HEK293 (cell line): ENCODE measurements around the gene ZEB2.

ENCODE experiments used
- EGR2 ChIP-seq: fragments of 450-650 bp; formaldehyde crosslinking; IDR thresholded peaks from 2 replicates; pipeline ENCODE4 v1.5.1; 2016; ENCODE audit warnings: low read depth, missing biosample characterization, missing genetic modification characterization
- GLIS1 ChIP-seq: fragments of 450-650 bp; formaldehyde crosslinking; IDR thresholded peaks from 2 replicates; pipeline ENCODE4 v1.5.1; 2016; ENCODE audit warnings: missing biosample characterization, missing genetic modification characterization
- KLF1 ChIP-seq: fragments of 450-650 bp; formaldehyde crosslinking; IDR thresholded peaks from 2 replicates; pipeline ENCODE4 v1.5.1; 2016; ENCODE audit warnings: missing biosample characterization, missing genetic modification characterization
- MYNN ChIP-seq: fragments of 450-650 bp; formaldehyde crosslinking; IDR thresholded peaks from 2 replicates; pipeline ENCODE4 v1.5.1; 2016; ENCODE audit warnings: missing biosample characterization, missing genetic modification characterization, borderline replicate concordance
- OSR2 ChIP-seq: fragments of 450-650 bp; formaldehyde crosslinking; IDR thresholded peaks from 2 replicates; pipeline ENCODE4 v1.5.1; 2016; ENCODE audit warnings: missing biosample characterization, missing genetic modification characterization
- PATZ1 ChIP-seq: fragments of 450-650 bp; formaldehyde crosslinking; IDR thresholded peaks from 2 replicates; pipeline ENCODE4 v1.5.1; 2016; ENCODE audit warnings: missing biosample characterization, missing genetic modification characterization
- PRDM10 ChIP-seq: fragments of 450-650 bp; formaldehyde crosslinking; IDR thresholded peaks from 2 replicates; pipeline ENCODE4 v1.5.1; 2016; ENCODE audit warnings: missing biosample characterization, missing genetic modification characterization
- SCRT1 ChIP-seq: fragments of 450-650 bp; formaldehyde crosslinking; IDR thresholded peaks from 2 replicates; pipeline ENCODE4 v1.5.1; 2016; ENCODE audit warnings: missing biosample characterization, missing genetic modification characterization, borderline replicate concordance
- SP7 ChIP-seq: fragments of 450-650 bp; formaldehyde crosslinking; IDR thresholded peaks from 2 replicates; pipeline ENCODE4 v1.5.1; 2016; ENCODE audit warnings: missing biosample characterization, missing genetic modification characterization
- TCF7L2 ChIP-seq: IDR thresholded peaks from 2 replicates; pipeline ENCODE4 v1.6.1; 2011; ENCODE audit warnings: low read depth, mild to moderate bottlenecking, inconsistent platforms, low read length, moderate library complexity, borderline replicate concordance
- TRIM28 ChIP-seq: IDR thresholded peaks from 2 replicates; pipeline ENCODE4 v1.6.1; 2011; ENCODE audit warnings: low read length, control low read depth, borderline replicate concordance
- ZBTB17 ChIP-seq: fragments of 450-650 bp; formaldehyde crosslinking; IDR thresholded peaks from 2 replicates; pipeline ENCODE4 v1.5.1; 2016; ENCODE audit warnings: missing biosample characterization, missing genetic modification characterization
- ZBTB21 ChIP-seq: fragments of 450-650 bp; formaldehyde crosslinking; IDR thresholded peaks from 2 replicates; pipeline ENCODE4 v1.5.1; 2017; ENCODE audit warnings: missing biosample characterization, missing genetic modification characterization
- ZBTB48 ChIP-seq: fragments of 450-650 bp; formaldehyde crosslinking; IDR thresholded peaks from 2 replicates; pipeline ENCODE4 v1.5.1; 2016; ENCODE audit warnings: missing biosample characterization, missing genetic modification characterization
- ZBTB8A ChIP-seq: fragments of 450-650 bp; formaldehyde crosslinking; IDR thresholded peaks from 2 replicates; pipeline ENCODE4 v1.5.1; 2016; ENCODE audit warnings: missing biosample characterization, missing genetic modification characterization
- ZIC2 ChIP-seq: fragments of 450-650 bp; formaldehyde crosslinking; IDR thresholded peaks from 2 replicates; pipeline ENCODE4 v1.5.1; 2016; ENCODE audit warnings: missing biosample characterization, missing genetic modification characterization
- ZNF133 ChIP-seq: fragments of 450-650 bp; formaldehyde crosslinking; IDR thresholded peaks from 2 replicates; pipeline ENCODE4 v1.5.1; 2016; ENCODE audit warnings: missing biosample characterization, missing genetic modification characterization
- ZNF16 ChIP-seq: fragments of 450-650 bp; formaldehyde crosslinking; IDR thresholded peaks from 2 replicates; pipeline ENCODE4 v1.5.1; 2016; ENCODE audit warnings: low read depth, missing biosample characterization, missing genetic modification characterization
- ZNF2 ChIP-seq: fragments of 450-650 bp; formaldehyde crosslinking; IDR thresholded peaks from 2 replicates; pipeline ENCODE4 v1.5.1; 2016; ENCODE audit warnings: missing biosample characterization, missing genetic modification characterization
- ZNF341 ChIP-seq: fragments of 450-650 bp; formaldehyde crosslinking; IDR thresholded peaks from 2 replicates; pipeline ENCODE4; 2016; ENCODE audit warnings: low read depth, missing biosample characterization, missing genetic modification characterization
- ZNF404 ChIP-seq: fragments of 450-650 bp; formaldehyde crosslinking; IDR thresholded peaks from 2 replicates; pipeline ENCODE4 v1.5.1; 2017; ENCODE audit warnings: missing biosample characterization, missing genetic modification characterization
- ZNF501 ChIP-seq: fragments of 450-650 bp; formaldehyde crosslinking; IDR thresholded peaks from 2 replicates; pipeline ENCODE4 v1.5.1; 2016; ENCODE audit warnings: missing biosample characterization, missing genetic modification characterization
- ZNF610 ChIP-seq: fragments of 450-650 bp; formaldehyde crosslinking; IDR thresholded peaks from 2 replicates; pipeline ENCODE4 v1.5.1; 2016; ENCODE audit warnings: missing biosample characterization, missing genetic modification characterization, borderline replicate concordance
- TF ChIP-seq, protein P1 (sequence below): fragments of 450-650 bp; formaldehyde crosslinking; IDR thresholded peaks from 2 replicates; pipeline ENCODE4 v1.5.1; 2016; ENCODE audit warnings: missing biosample characterization, missing genetic modification characterization
- TF ChIP-seq, protein P2 (sequence below): fragments of 450-650 bp; formaldehyde crosslinking; optimal IDR thresholded peaks from 2 replicates; pipeline ENCODE3; 2016; ENCODE audit warnings: missing biosample characterization, mild to moderate bottlenecking, missing genetic modification characterization
- TF ChIP-seq, protein P3 (sequence below): fragments of 450-650 bp; formaldehyde crosslinking; IDR thresholded peaks from 2 replicates; pipeline ENCODE4 v1.5.1; 2016; ENCODE audit warnings: missing biosample characterization, missing genetic modification characterization
- TF ChIP-seq, protein P4 (sequence below): fragments of 450-650 bp; formaldehyde crosslinking; IDR thresholded peaks from 2 replicates; pipeline ENCODE4 v1.5.1; 2017; ENCODE audit warnings: missing biosample characterization, missing genetic modification characterization

The ZEB2 gene

GRCh38 chr2:144519934-144520731 lies at the start of gene ZEB2 (continued):
- TF ChIP-seq ZBTB8A (tag by site-specific recombination) (peak; percentile 54), TRIM28 (peak; percentile 80; the same call in 1 of the 2 replicates), SP7 (peak; percentile 65), ZNF2 (tag by site-specific recombination) (peak; percentile 78), ZNF133 (tag by site-specific recombination) (no peak), ZBTB21 (tag by site-specific recombination) (peak; percentile 31; the same call in 1 of the 2 replicates), ZNF404 (tag by site-specific recombination) (no peak), ZNF341 (peak; percentile 87), GLIS1 (tag by site-specific recombination) (peak; percentile 38; the same call in 1 of the 2 replicates), ZNF16 (tag by site-specific recombination) (no peak), MYNN (tag by site-specific recombination) (no peak), ZBTB48 (peak; percentile 91), ZBTB17 (tag by site-specific recombination) (peak; percentile 95), EGR2 (0 out of 2 replicates have a peak, but pooled peaks have one; percentile 34), PATZ1 (tag by site-specific recombination) (peak; percentile 63; the same call in 1 of the 2 replicates), TCF7L2 (peak; percentile 61), PRDM10 (peak; percentile 9; the same call in 1 of the 2 replicates), KLF1 (tag by site-specific recombination) (0 out of 2 replicates have a peak, but pooled peaks have one; percentile 28), SCRT1 (tag by site-specific recombination) (no peak), ZNF610 (peak; percentile 13; the same call in 1 of the 2 replicates), ZNF501 (tag by site-specific recombination) (peak; percentile 71), OSR2 (tag by site-specific recombination) (no peak), ZIC2 (tag by site-specific recombination) (0 out of 2 replicates have a peak, but pooled peaks have one; percentile 8)
- TF ChIP-seq, protein P1, sequence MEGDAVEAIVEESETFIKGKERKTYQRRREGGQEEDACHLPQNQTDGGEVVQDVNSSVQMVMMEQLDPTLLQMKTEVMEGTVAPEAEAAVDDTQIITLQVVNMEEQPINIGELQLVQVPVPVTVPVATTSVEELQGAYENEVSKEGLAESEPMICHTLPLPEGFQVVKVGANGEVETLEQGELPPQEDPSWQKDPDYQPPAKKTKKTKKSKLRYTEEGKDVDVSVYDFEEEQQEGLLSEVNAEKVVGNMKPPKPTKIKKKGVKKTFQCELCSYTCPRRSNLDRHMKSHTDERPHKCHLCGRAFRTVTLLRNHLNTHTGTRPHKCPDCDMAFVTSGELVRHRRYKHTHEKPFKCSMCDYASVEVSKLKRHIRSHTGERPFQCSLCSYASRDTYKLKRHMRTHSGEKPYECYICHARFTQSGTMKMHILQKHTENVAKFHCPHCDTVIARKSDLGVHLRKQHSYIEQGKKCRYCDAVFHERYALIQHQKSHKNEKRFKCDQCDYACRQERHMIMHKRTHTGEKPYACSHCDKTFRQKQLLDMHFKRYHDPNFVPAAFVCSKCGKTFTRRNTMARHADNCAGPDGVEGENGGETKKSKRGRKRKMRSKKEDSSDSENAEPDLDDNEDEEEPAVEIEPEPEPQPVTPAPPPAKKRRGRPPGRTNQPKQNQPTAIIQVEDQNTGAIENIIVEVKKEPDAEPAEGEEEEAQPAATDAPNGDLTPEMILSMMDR (tag by site-specific recombination), result peak; percentile 89
- TF ChIP-seq, protein P2, sequence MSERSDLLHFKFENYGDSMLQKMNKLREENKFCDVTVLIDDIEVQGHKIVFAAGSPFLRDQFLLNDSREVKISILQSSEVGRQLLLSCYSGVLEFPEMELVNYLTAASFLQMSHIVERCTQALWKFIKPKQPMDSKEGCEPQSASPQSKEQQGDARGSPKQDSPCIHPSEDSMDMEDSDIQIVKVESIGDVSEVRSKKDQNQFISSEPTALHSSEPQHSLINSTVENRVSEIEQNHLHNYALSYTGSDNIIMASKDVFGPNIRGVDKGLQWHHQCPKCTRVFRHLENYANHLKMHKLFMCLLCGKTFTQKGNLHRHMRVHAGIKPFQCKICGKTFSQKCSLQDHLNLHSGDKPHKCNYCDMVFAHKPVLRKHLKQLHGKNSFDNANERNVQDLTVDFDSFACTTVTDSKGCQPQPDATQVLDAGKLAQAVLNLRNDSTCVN (tag by site-specific recombination), result peak; percentile 26
- TF ChIP-seq, protein P3, sequence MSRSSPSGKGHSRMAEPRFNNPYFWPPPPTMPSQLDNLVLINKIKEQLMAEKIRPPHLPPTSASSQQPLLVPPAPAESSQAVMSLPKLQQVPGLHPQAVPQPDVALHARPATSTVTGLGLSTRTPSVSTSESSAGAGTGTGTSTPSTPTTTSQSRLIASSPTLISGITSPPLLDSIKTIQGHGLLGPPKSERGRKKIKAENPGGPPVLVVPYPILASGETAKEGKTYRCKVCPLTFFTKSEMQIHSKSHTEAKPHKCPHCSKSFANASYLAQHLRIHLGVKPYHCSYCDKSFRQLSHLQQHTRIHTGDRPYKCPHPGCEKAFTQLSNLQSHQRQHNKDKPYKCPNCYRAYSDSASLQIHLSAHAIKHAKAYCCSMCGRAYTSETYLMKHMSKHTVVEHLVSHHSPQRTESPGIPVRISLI, result peak; percentile 90
- TF ChIP-seq, protein P4, sequence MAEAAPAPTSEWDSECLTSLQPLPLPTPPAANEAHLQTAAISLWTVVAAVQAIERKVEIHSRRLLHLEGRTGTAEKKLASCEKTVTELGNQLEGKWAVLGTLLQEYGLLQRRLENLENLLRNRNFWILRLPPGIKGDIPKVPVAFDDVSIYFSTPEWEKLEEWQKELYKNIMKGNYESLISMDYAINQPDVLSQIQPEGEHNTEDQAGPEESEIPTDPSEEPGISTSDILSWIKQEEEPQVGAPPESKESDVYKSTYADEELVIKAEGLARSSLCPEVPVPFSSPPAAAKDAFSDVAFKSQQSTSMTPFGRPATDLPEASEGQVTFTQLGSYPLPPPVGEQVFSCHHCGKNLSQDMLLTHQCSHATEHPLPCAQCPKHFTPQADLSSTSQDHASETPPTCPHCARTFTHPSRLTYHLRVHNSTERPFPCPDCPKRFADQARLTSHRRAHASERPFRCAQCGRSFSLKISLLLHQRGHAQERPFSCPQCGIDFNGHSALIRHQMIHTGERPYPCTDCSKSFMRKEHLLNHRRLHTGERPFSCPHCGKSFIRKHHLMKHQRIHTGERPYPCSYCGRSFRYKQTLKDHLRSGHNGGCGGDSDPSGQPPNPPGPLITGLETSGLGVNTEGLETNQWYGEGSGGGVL (tag by site-specific recombination), result peak; percentile 67; the same call in 1 of the 2 replicates
